SU-DHL-6 (cell line): ENCODE measurements around the gene PTRH1.

ENCODE experiments used
- EZH2phosphoT487 ChIP-seq: fragments of 200-600 bp; sonication (generic), shearing (Covaris generic); conservative IDR thresholded peaks from 2 replicates; pipeline ENCODE4 v1.6.1; 2018; ENCODE audit warnings: mild to moderate bottlenecking, antibody characterized with exemption, low read length, moderate library complexity, mixed read lengths
- TF ChIP-seq, protein P1 (sequence below): fragments of 200-600 bp; sonication (generic); IDR thresholded peaks from one replicate; pipeline ENCODE4 v1.5.1; 2017; ENCODE audit warnings: antibody characterized with exemption, mild to moderate bottlenecking, low read length, moderate library complexity; ENCODE audit not compliant: insufficient read depth, poor library complexity, severe bottlenecking

DNA sequence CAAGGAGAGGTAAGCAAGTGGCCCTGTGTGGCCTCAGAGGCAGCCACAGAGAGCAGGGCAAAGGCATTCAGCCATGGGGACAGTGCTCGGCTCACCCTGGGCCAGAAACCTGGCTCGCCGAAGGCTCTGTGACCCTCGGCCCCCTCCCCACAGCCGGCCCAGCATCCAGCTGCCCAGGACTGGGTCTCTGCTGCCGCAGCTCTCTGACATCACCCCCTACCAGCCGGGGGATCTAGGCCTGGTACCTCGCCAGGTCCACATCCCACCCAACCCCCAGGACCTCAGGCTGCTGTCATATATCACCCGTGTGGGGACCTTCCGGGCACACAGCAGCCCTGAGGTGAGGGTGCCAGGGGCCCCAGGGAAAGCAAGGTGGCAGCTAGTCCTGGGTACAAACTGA is 2.6 kb downstream of the PTRH1 start:
- TF ChIP-seq, protein P1, sequence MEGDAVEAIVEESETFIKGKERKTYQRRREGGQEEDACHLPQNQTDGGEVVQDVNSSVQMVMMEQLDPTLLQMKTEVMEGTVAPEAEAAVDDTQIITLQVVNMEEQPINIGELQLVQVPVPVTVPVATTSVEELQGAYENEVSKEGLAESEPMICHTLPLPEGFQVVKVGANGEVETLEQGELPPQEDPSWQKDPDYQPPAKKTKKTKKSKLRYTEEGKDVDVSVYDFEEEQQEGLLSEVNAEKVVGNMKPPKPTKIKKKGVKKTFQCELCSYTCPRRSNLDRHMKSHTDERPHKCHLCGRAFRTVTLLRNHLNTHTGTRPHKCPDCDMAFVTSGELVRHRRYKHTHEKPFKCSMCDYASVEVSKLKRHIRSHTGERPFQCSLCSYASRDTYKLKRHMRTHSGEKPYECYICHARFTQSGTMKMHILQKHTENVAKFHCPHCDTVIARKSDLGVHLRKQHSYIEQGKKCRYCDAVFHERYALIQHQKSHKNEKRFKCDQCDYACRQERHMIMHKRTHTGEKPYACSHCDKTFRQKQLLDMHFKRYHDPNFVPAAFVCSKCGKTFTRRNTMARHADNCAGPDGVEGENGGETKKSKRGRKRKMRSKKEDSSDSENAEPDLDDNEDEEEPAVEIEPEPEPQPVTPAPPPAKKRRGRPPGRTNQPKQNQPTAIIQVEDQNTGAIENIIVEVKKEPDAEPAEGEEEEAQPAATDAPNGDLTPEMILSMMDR, result no peak
- TF ChIP-seq EZH2phosphoT487, result no peak
